ENCODE results near the gene DUSP16. TPM values are rescaled to one million over a fixed set of nuclear protein-coding genes. Genes with fewer than 3 reads are reported as not detected.

Gene DUSP16
- total and polyA plus RNA-seq, 7 experiments from 2014 or later = 4.4 to 42.8 (median 29.2) TPM

GRCh38 chr12:12608557-12608957 is 45.9 kb upstream of the DUSP16 start:
- POLR2A ChIA-PET = interaction anchor here (0.6 to 1.2 kb wide), 2 partner anchors 39 to 106 kb away, joined by 3 to 4 read pairs; no protein-coding TSS in a partner anchor
- Histone ChIP-seq H3K9me3 (ENCODE audit: control insufficient read depth in 2 of 3, low read length in 3 of 3) (no peaks in the 10 kb centered on the region), H3K27me3 (ENCODE audit: control insufficient read depth in 2 of 2, insufficient read depth in 2 of 2, low read length in 2 of 2) (no peaks in the 10 kb centered on the region), H3K4me3 (ENCODE audit: low read length) (no peak overlapping the region), H3K27ac (ENCODE audit: low read depth, low read length) (no peak overlapping the region), H3K36me3 (ENCODE audit: control insufficient read depth in 2 of 3, insufficient read depth in 3 of 3, low read length in 3 of 3) (peaks cover 0 to 7% (median 0%) of the 10 kb centered on the region in 3 experiments), H3K4me1 (ENCODE audit: control insufficient read depth in 2 of 2, insufficient read depth in 2 of 2, low read length in 2 of 2) (peaks cover 6 to 9% of the 10 kb centered on the region in 2 donors)
- H3K27me3 Mint-ChIP-seq = no peaks in the 10 kb centered on the region
- peak overlapping the region in 7 of 9 donors; percentile 49 to 91 (median 66) for H3K27ac Mint-ChIP-seq
- peak overlapping the region in 7 of 10 donors; percentile 9 to 29 (median 24) for H3K4me3 Mint-ChIP-seq
- CTCF ChIA-PET = no interaction called here
- peaks cover 0 to 2% (median 1%) of the 10 kb centered on the region in 5 donors for H3K36me3 Mint-ChIP-seq
- intact Hi-C loops (cut with micrococcal nuclease) = no loop called here
- no peak for ATAC-seq
- peaks cover 0 to 4% (median 0%) of the 10 kb centered on the region in 11 donors for H3K9me3 Mint-ChIP-seq
- H3K4me1 Mint-ChIP-seq = peaks cover 23 to 45% (median 35%) of the 10 kb centered on the region in 7 donors
- no peak for DNase-seq

GRCh38 chr12:12606781-12607589 is 44.3 kb upstream of the DUSP16 start:
- intact Hi-C loops (cut with micrococcal nuclease) = no loop called here
- no peaks in the 10 kb centered on the region for H3K9me3 ChIP-seq (ENCODE audit: control insufficient read depth in 2 of 3, low read length in 3 of 3)
- Mint-ChIP-seq H3K27me3 (no peaks in the 10 kb centered on the region), H3K4me3 (peak overlapping the region in 2 of 10 donors; percentile 1 to 4), H3K4me1 (peaks cover 13 to 31% (median 24%) of the 10 kb centered on the region in 7 donors), H3K36me3 (no peaks in the 10 kb centered on the region), H3K27ac (peak overlapping the region in 3 of 9 donors; percentile 18 to 27 (median 24)), H3K9me3 (peaks cover 0 to 3% (median 0%) of the 10 kb centered on the region in 11 donors)
- H3K4me3 ChIP-seq (ENCODE audit: low read length) = no peak overlapping the region
- no peak overlapping the region for H3K27ac ChIP-seq (ENCODE audit: low read depth, low read length)
- H3K36me3 ChIP-seq (ENCODE audit: control insufficient read depth in 2 of 3, insufficient read depth in 3 of 3, low read length in 3 of 3) = peaks cover 0 to 3% (median 0%) of the 10 kb centered on the region in 3 experiments
- no peaks in the 10 kb centered on the region for H3K27me3 ChIP-seq (ENCODE audit: control insufficient read depth in 2 of 2, insufficient read depth in 2 of 2, low read length in 2 of 2)
- no peak for DNase-seq
- peaks cover 4 to 6% of the 10 kb centered on the region in 2 donors for H3K4me1 ChIP-seq (ENCODE audit: control insufficient read depth in 2 of 2, insufficient read depth in 2 of 2, low read length in 2 of 2)
- CTCF ChIA-PET = interaction anchor here (0.6 to 0.9 kb wide), 3 partner anchors 18 to 230 kb away, joined by 3 to 4 read pairs (median 3); no protein-coding TSS in a partner anchor
- POLR2A ChIA-PET = interaction anchor here (1.0 to 1.8 kb wide), 2 partner anchors 9 to 98 kb away, joined by 5 to 6 read pairs; no protein-coding TSS in a partner anchor
- no peak for ATAC-seq

GRCh38 chr12:12604740-12605139 is 42.1 kb upstream of the DUSP16 start:
- POLR2A ChIA-PET = no interaction called here
- Mint-ChIP-seq H3K27ac (no peak overlapping the region), H3K27me3 (no peaks in the 10 kb centered on the region), H3K9me3 (no peaks in the 10 kb centered on the region), H3K36me3 (no peaks in the 10 kb centered on the region), H3K4me3 (no peak overlapping the region), H3K4me1 (peaks cover 0 to 16% (median 10%) of the 10 kb centered on the region in 7 donors)
- H3K27ac ChIP-seq (ENCODE audit: low read depth, low read length) = no peak overlapping the region
- DNase-seq = no peak
- H3K9me3 ChIP-seq (ENCODE audit: control insufficient read depth in 2 of 3, low read length in 3 of 3) = no peaks in the 10 kb centered on the region
- H3K4me1 ChIP-seq (ENCODE audit: control insufficient read depth in 2 of 2, insufficient read depth in 2 of 2, low read length in 2 of 2) = no peaks in the 10 kb centered on the region
- no peak for ATAC-seq
- H3K4me3 ChIP-seq (ENCODE audit: low read length) = no peak overlapping the region
- CTCF ChIA-PET = no interaction called here
- no peaks in the 10 kb centered on the region for H3K36me3 ChIP-seq (ENCODE audit: control insufficient read depth in 2 of 3, insufficient read depth in 3 of 3, low read length in 3 of 3)
- intact Hi-C loops (cut with micrococcal nuclease) = no loop called here
- H3K27me3 ChIP-seq (ENCODE audit: control insufficient read depth in 2 of 2, insufficient read depth in 2 of 2, low read length in 2 of 2) = no peaks in the 10 kb centered on the region

- peaks cover 0 to 3% (median 0%) of the 10 kb centered on the region in 11 donors for H3K9me3 Mint-ChIP-seq
- no peaks in the 10 kb centered on the region for H3K36me3 Mint-ChIP-seq
- H3K36me3 ChIP-seq (ENCODE audit: control insufficient read depth in 2 of 3, insufficient read depth in 3 of 3, low read length in 3 of 3) = no peaks in the 10 kb centered on the region
- no peaks in the 10 kb centered on the region for H3K4me1 ChIP-seq (ENCODE audit: control insufficient read depth in 2 of 2, insufficient read depth in 2 of 2, low read length in 2 of 2)
- H3K9me3 ChIP-seq (ENCODE audit: control insufficient read depth in 2 of 3, low read length in 3 of 3) = no peaks in the 10 kb centered on the region
- no peak for ATAC-seq
- ChIA-PET POLR2A (interaction anchor here (1.0 to 1.8 kb wide), 2 partner anchors 11 to 117 kb away, joined by 3 to 8 read pairs; partner anchors contain the start of gene CREBL2), CTCF (interaction anchor here (0.6 kb wide), 1 partner anchor 112 kb away, joined by 3 read pairs; no protein-coding TSS in a partner anchor)
- H3K4me1 Mint-ChIP-seq = peaks cover 0 to 2% (median 0%) of the 10 kb centered on the region in 7 donors
- no peaks in the 10 kb centered on the region for H3K27me3 ChIP-seq (ENCODE audit: control insufficient read depth in 2 of 2, insufficient read depth in 2 of 2, low read length in 2 of 2)
- H3K27me3 Mint-ChIP-seq = no peaks in the 10 kb centered on the region
- H3K4me3 Mint-ChIP-seq = no peak overlapping the region
- no peak overlapping the region for H3K27ac ChIP-seq (ENCODE audit: low read depth, low read length)
- intact Hi-C loops (cut with micrococcal nuclease) = no loop called here
- no peak overlapping the region for H3K4me3 ChIP-seq (ENCODE audit: low read length)
- no peak for DNase-seq
- H3K27ac Mint-ChIP-seq = no peak overlapping the region
Measured at GRCh38 chr12:12600659-12601058, 38.0 kb upstream of the DUSP16 start.

GRCh38 chr12:12599750-12600643 is 37.3 kb upstream of the DUSP16 start:
- Histone ChIP-seq H3K36me3 (ENCODE audit: control insufficient read depth in 2 of 3, insufficient read depth in 3 of 3, low read length in 3 of 3) (no peaks in the 10 kb centered on the region), H3K4me3 (ENCODE audit: low read length) (no peak overlapping the region), H3K9me3 (ENCODE audit: control insufficient read depth in 2 of 3, low read length in 3 of 3) (no peaks in the 10 kb centered on the region), H3K27ac (ENCODE audit: low read depth, low read length) (no peak overlapping the region), H3K4me1 (ENCODE audit: control insufficient read depth in 2 of 2, insufficient read depth in 2 of 2, low read length in 2 of 2) (no peaks in the 10 kb centered on the region), H3K27me3 (ENCODE audit: control insufficient read depth in 2 of 2, insufficient read depth in 2 of 2, low read length in 2 of 2) (no peaks in the 10 kb centered on the region)
- no peaks in the 10 kb centered on the region for H3K36me3 Mint-ChIP-seq
- peaks cover 0 to 2% (median 0%) of the 10 kb centered on the region in 5 donors for H3K27me3 Mint-ChIP-seq
- DNase-seq (no peak), ATAC-seq (no peak)
- no peak overlapping the region for H3K27ac Mint-ChIP-seq
- intact Hi-C loops (cut with micrococcal nuclease) = no loop called here
- H3K9me3 Mint-ChIP-seq = peaks cover 0 to 3% (median 0%) of the 10 kb centered on the region in 11 donors
- H3K4me1 Mint-ChIP-seq = peaks cover 0 to 2% (median 0%) of the 10 kb centered on the region in 7 donors
- H3K4me3 Mint-ChIP-seq = no peak overlapping the region
- ChIA-PET POLR2A (interaction anchor here (0.6 to 1.0 kb wide), 4 partner anchors 37 to 223 kb away, joined by 3 read pairs; partner anchors contain the start of gene DUSP16), CTCF (interaction anchor here (1.0 kb wide), 1 partner anchor 133 kb away, joined by 3 read pairs; no protein-coding TSS in a partner anchor)

GRCh38 chr12:12598864-12599263 is 36.2 kb upstream of the DUSP16 start:
- H3K9me3 ChIP-seq (ENCODE audit: control insufficient read depth in 2 of 3, low read length in 3 of 3) = no peaks in the 10 kb centered on the region
- Mint-ChIP-seq H3K27me3 (peaks cover 0 to 5% (median 0%) of the 10 kb centered on the region in 5 donors), H3K4me3 (no peak overlapping the region), H3K9me3 (peaks cover 0 to 3% (median 0%) of the 10 kb centered on the region in 11 donors), H3K27ac (no peak overlapping the region), H3K4me1 (peaks cover 0 to 2% (median 0%) of the 10 kb centered on the region in 7 donors), H3K36me3 (no peaks in the 10 kb centered on the region)
- DNase-seq (no peak), ATAC-seq (no peak)
- H3K27me3 ChIP-seq (ENCODE audit: control insufficient read depth in 2 of 2, insufficient read depth in 2 of 2, low read length in 2 of 2) = no peaks in the 10 kb centered on the region
- no peaks in the 10 kb centered on the region for H3K4me1 ChIP-seq (ENCODE audit: control insufficient read depth in 2 of 2, insufficient read depth in 2 of 2, low read length in 2 of 2)
- intact Hi-C loops (cut with micrococcal nuclease) = no loop called here
- H3K27ac ChIP-seq (ENCODE audit: low read depth, low read length) = no peak overlapping the region
- no peaks in the 10 kb centered on the region for H3K36me3 ChIP-seq (ENCODE audit: control insufficient read depth in 2 of 3, insufficient read depth in 3 of 3, low read length in 3 of 3)
- H3K4me3 ChIP-seq (ENCODE audit: low read length) = no peak overlapping the region
- CTCF ChIA-PET = no interaction called here
- POLR2A ChIA-PET = interaction anchor here (0.7 kb wide), 1 partner anchor 14 kb away, joined by 4 read pairs; no protein-coding TSS in a partner anchor

Data from naive thymus-derived CD4-positive, alpha-beta T cell (primary cell).